Fibroblast of peridontal ligament (primary cell): ENCODE results near the gene DPP4.
A peak's percentile ranks its signal among the peaks of the same experiment; 100 is the strongest.
"Not testable (repeated sequence)": the region's sequence is repeated elsewhere in the genome, so short reads cannot be mapped to it uniquely, and the experiment has no call there.

Experiments used
- DNase-seq: peaks from one replicate; pipeline ENCODE4 v3.0.0-alpha.2; 2010; ENCODE audit errors: extremely low read depth

DPP4 gene

GRCh38 chr2:161962160-161962559, 111.9 kb downstream of the DPP4 start:
- no peak for DNase-seq

GRCh38 chr2:161961061-161961460, 113.0 kb downstream of the DPP4 start:
- no peak for DNase-seq

- DNase-seq, result no peak
Measured at GRCh38 chr2:161956738-161957137, 117.3 kb downstream of the DPP4 start.

- DNase-seq, result no peak
Measured at GRCh38 chr2:161955211-161955610, 118.8 kb downstream of the DPP4 start.

DNA sequence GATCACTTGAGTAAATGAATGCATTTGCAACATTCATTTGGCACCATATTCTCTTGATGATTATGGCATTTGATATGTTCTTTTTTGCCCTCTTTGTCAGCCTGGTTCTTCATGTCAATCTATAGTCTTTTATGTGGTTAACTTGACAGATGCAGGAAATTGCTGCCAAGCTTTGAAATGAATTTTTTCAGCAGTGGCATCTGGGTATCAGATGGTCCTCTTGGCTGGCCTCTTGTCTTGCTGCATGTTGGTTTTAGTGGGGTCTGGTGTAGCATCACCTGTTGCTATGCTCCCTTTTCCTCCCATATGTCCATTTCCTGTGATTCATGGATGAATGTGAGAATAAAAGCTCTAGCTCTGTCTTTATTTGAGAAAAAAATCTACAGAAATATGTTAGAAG, 119.9 kb downstream of the DPP4 start:
- DNase-seq, result no peak

DNA sequence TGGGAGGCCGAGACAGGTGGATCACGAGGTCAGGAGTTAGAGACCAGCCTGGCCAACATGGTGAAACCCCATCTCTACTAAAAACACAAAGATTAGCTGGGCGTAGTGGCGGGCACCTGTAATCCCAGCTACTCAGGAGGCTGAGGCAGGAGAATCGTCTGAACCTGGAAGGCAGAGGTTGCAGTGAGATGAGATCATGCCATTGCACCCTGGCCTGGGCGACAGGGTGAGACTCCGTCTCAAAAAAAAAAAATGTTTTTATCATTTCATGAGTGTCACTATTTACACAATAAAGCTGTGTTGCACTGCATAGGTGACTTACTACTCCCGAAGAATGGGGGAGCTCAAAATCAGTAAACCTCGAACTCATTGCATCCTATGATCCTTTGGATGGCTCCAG, 120.6 kb downstream of the DPP4 start:
- DNase-seq, result not testable (repeated sequence)

- DNase-seq, result no peak
Measured at GRCh38 chr2:161952783-161953191, 121.2 kb downstream of the DPP4 start.

- no peak for DNase-seq
Measured at GRCh38 chr2:161947836-161948235, 126.2 kb downstream of the DPP4 start.

DNA sequence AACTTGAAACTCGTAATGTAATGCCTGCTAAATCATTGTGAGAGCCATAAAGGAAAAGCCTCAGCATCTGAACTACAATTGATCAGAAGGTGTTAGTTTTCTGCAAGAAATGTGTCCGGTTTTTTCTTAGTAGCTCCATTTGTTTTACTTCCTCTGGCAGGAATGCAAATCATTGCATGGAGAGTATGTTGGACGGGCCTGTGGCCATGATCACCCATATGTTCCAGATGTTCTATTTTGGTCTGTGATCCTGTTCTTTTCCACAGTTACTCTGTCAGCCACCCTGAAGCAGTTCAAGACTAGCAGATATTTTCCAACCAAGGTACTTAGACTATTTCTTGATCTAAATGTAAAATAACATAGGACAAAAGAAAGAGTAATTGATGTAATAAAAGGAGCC, 126.6 kb downstream of the DPP4 start:
- DNase-seq, result peak; percentile 9

DNA sequence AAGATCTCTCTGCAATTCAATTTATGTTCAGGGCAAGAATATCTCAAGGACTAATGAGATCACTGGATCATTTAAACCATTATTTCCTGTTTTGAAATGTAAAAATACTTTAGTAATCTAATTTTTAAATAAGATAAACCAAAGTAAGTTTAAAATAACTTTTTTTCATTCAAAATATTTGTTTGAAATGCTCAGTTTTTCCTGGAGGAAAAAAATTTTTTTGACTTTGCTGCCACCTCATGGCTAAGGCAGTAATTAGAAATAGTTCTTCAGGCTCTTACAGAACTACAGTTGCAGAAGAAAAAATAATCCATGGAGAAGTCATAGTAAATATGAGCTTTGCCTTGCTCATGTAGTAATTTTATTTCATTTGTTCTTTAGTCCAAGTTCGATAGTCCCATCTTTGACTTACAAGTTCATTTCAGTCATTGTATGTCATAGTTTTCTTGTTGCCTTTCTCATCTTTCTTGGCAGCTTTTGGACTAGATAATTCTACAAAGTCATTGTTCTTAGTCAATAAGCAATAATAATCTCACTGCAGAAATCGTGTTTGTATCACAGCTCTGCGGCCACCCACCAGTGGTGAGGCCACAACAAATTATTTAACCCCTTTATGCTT, 127.4 kb downstream of the DPP4 start:
- peak; percentile 66 for DNase-seq

GRCh38 chr2:161943011-161943410, 131.0 kb downstream of the DPP4 start:
- peak; percentile 44 for DNase-seq
